H9 (cell line): ENCODE measurements around the gene BAG1. TPM values are rescaled to one million over a fixed set of nuclear protein-coding genes. Genes with fewer than 3 reads are reported as not detected.

ENCODE experiments used
- DNase-seq: peaks from one replicate; pipeline ENCODE4 v3.0.0-alpha.2; 2017
- H2AFZ ChIP-seq: one replicate; pipeline ENCODE4 v1.6.1; 2013; ENCODE audit warnings: mild to moderate bottlenecking, low read length, control low read depth, moderate library complexity
- H2AK5ac ChIP-seq: 2 replicates; pipeline ENCODE4 v1.6.1; 2013; ENCODE audit warnings: low read length, control low read depth, mixed read lengths; ENCODE audit not compliant: insufficient read length
- H2BK120ac ChIP-seq: one replicate; pipeline ENCODE4 v1.6.1; 2013; ENCODE audit warnings: low read depth, mild to moderate bottlenecking, low read length, control low read depth, inconsistent platforms; ENCODE audit not compliant: poor library complexity, severe bottlenecking
- H2BK12ac ChIP-seq: 2 replicates; pipeline ENCODE4 v1.6.1; 2013; ENCODE audit warnings: low read length, control low read depth, mixed read lengths, low read depth; ENCODE audit not compliant: insufficient read length
- H2BK15ac ChIP-seq: 2 replicates; pipeline ENCODE4 v1.6.1; 2013; ENCODE audit warnings: low read depth, low read length, control low read depth
- H2BK20ac ChIP-seq: one replicate; pipeline ENCODE4 v1.6.1; 2013; ENCODE audit warnings: low read depth, mild to moderate bottlenecking, low read length, control low read depth, inconsistent platforms; ENCODE audit not compliant: poor library complexity, severe bottlenecking
- H2BK5ac ChIP-seq: 2 replicates; pipeline ENCODE4 v1.6.1; 2013; ENCODE audit warnings: low read length, control low read depth, mixed read lengths; ENCODE audit not compliant: insufficient read length
- H3K14ac ChIP-seq: 2 replicates; pipeline ENCODE4 v1.6.1; 2013; ENCODE audit warnings: low read length, control low read depth; ENCODE audit not compliant: insufficient read depth
- H3K18ac ChIP-seq: 2 replicates; pipeline ENCODE4 v1.6.1; 2013; ENCODE audit warnings: low read depth, mild to moderate bottlenecking, mixed read lengths, low read length, control low read depth; ENCODE audit not compliant: insufficient read length
- H3K23ac ChIP-seq: 2 replicates; pipeline ENCODE4 v1.6.1; 2013; ENCODE audit warnings: low read length, control low read depth, mixed read lengths, low read depth; ENCODE audit not compliant: insufficient read length
- H3K23me2 ChIP-seq: 2 replicates; pipeline ENCODE4 v1.6.1; 2013; ENCODE audit warnings: low read depth, mild to moderate bottlenecking, mixed read lengths, low read length, control low read depth; ENCODE audit not compliant: insufficient read length, poor library complexity, severe bottlenecking
- H3K27ac ChIP-seq: 2 replicates; pipeline ENCODE4 v1.5.1; 2013; ENCODE audit warnings: low read length, control low read depth, mixed read lengths, low read depth; ENCODE audit not compliant: insufficient read length
- H3K27me3 ChIP-seq: 2 replicates; pipeline ENCODE4 v1.6.1; 2013; ENCODE audit warnings: low read length, control low read depth, inconsistent platforms; ENCODE audit not compliant: insufficient read depth
- H3K4ac ChIP-seq: 2 replicates; pipeline ENCODE4 v1.6.1; 2013; ENCODE audit warnings: low read depth, mild to moderate bottlenecking, control low read depth, inconsistent platforms, low read length, moderate library complexity
- H3K4me1 ChIP-seq: 2 replicates; pipeline ENCODE4 v1.6.1; 2013; ENCODE audit warnings: low read length, control low read depth, inconsistent platforms; ENCODE audit not compliant: insufficient read depth
- H3K4me2 ChIP-seq: 2 replicates; pipeline ENCODE4 v1.6.1; 2013; ENCODE audit warnings: low read length, control low read depth, mixed read lengths; ENCODE audit not compliant: insufficient read length, insufficient read depth
- H3K56ac ChIP-seq: 2 replicates; pipeline ENCODE4 v1.6.1; 2013; ENCODE audit warnings: low read depth, mild to moderate bottlenecking, mixed read lengths, low read length, control low read depth; ENCODE audit not compliant: insufficient read length
- H3K79me1 ChIP-seq: 2 replicates; pipeline ENCODE4 v1.6.1; 2013; ENCODE audit warnings: low read depth, mild to moderate bottlenecking, moderate library complexity, low read length, control low read depth, inconsistent platforms; ENCODE audit not compliant: insufficient read depth, poor library complexity, severe bottlenecking
- H3K79me2 ChIP-seq: 2 replicates; pipeline ENCODE4 v1.6.1; 2013; ENCODE audit warnings: low read length, control low read depth, inconsistent platforms; ENCODE audit not compliant: insufficient read depth
- H3K9ac ChIP-seq: 2 replicates; pipeline ENCODE4 v1.6.1; 2013; ENCODE audit warnings: low read length, control low read depth, mixed read lengths; ENCODE audit not compliant: insufficient read length; ENCODE audit errors: extremely low read depth
- H3K9me3 ChIP-seq: one replicate; pipeline ENCODE4 v1.6.1; 2013; ENCODE audit warnings: low read depth, low read length, inconsistent platforms; ENCODE audit not compliant: control insufficient read depth
- H3T11ph ChIP-seq: one replicate; pipeline ENCODE4 v1.6.1; 2013; ENCODE audit warnings: mild to moderate bottlenecking, low read length, control low read depth, inconsistent platforms
- H4K20me1 ChIP-seq: one replicate; pipeline ENCODE4 v1.6.1; 2013; ENCODE audit not compliant: control insufficient read depth, insufficient read length, insufficient read depth
- H4K5ac ChIP-seq: 2 replicates; pipeline ENCODE4 v1.6.1; 2013; ENCODE audit warnings: low read depth, mild to moderate bottlenecking, mixed read lengths, low read length, control low read depth; ENCODE audit not compliant: insufficient read length
- H4K8ac ChIP-seq: replicated peaks from 2 replicates; pipeline ENCODE4 v1.6.1; 2013; ENCODE audit warnings: low read length, control low read depth, mixed read lengths, low read depth; ENCODE audit not compliant: insufficient read length
- H4K91ac ChIP-seq: 2 replicates; pipeline ENCODE4 v1.6.1; 2013; ENCODE audit warnings: low read depth, mild to moderate bottlenecking, moderate library complexity, mixed read lengths, low read length, control low read depth; ENCODE audit not compliant: insufficient read length
- H3K27ac Mint-ChIP-seq, 3 experiments: 2 replicates in 2 of 3; 3 replicates in 1 of 3; pipeline ENCODE4 v1.8.0; 2020 to 2021; ENCODE audit warnings: mixed read lengths in 3 of 3, mild to moderate bottlenecking in 1 of 3, moderate library complexity in 1 of 3
- H3K27me3 Mint-ChIP-seq: 2 replicates; pipeline ENCODE4 v1.8.0; 2021; ENCODE audit warnings: low read depth, mild to moderate bottlenecking, moderate library complexity, mixed read lengths
- H3K36me3 Mint-ChIP-seq, 3 experiments: 2 replicates in 2 of 3; 3 replicates in 1 of 3; pipeline ENCODE4 v1.8.0; 2020 to 2021; ENCODE audit warnings: low read depth in 3 of 3, mixed read lengths in 3 of 3; ENCODE audit not compliant: insufficient read depth in 1 of 3
- H3K4me1 Mint-ChIP-seq, 2 experiments: 2 replicates each; pipeline ENCODE4 v1.8.0; 2020; ENCODE audit warnings: mixed read lengths in 2 of 2
- H3K4me3 Mint-ChIP-seq, 2 experiments: 2 replicates in 1 of 2; 3 replicates in 1 of 2; pipeline ENCODE4 v1.8.0; 2020 to 2021; ENCODE audit warnings: mild to moderate bottlenecking in 2 of 2, mixed read lengths in 2 of 2, moderate library complexity in 1 of 2
- H3K9me3 Mint-ChIP-seq, 2 experiments: 2 replicates in 1 of 2; 3 replicates in 1 of 2; pipeline ENCODE4 v1.8.0; 2020; ENCODE audit warnings: mild to moderate bottlenecking in 2 of 2, mixed read lengths in 2 of 2, moderate library complexity in 1 of 2
- whole genome bisulfite sequencing: extraction: QIAGEN DNeasy Blood & Tissue Kit; methylation state at CpG from one replicate; pipeline ENCODE4 v1.1.7; 2013; ENCODE audit warnings: missing lambda C conversion rate, low lambda C conversion rate, mixed read lengths; ENCODE audit not compliant: insufficient read length; ENCODE audit errors: extremely low coverage; 5-methylcytosine and 5-hydroxymethylcytosine counted together
- total RNA-seq: library from RNA; stranded (reverse); gene quantifications from 2 replicates; pipeline ENCODE4 v1.2.1, GENCODE V29; 2021
- TF ChIP-seq, protein P1 (sequence below): fragments of 200-600 bp; sonication (generic); conservative IDR thresholded peaks from 3 replicates; pipeline ENCODE4 v1.8.0; 2021; ENCODE audit warnings: antibody characterized with exemption, mild to moderate bottlenecking

The BAG1 gene
- total RNA-seq, 1 experiment from 2014 or later: 66.4 TPM

DNA sequence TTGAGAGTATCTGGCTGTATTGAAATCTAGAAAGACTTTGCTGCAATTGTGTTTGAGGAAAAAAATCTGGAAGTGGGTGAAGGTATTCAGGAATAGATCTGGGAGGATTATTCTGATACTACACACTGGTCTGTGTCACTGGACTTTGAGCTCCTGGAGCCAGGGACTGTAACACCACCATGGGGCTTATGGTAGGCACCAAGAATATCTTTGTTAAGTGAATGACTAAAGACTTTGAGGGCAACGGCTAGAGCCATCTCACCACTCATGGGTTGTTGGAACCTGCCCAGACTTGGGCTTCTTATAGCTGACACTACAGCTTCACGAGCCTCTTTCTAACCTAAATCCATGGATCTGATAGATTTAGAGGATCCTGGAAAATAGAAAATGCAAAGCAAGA lies 36.0 kb upstream of the BAG1 start:
- Histone ChIP-seq H3T11ph (no peak overlapping the region), H2AFZ (no peak overlapping the region), H2BK5ac (no peak overlapping the region), H4K8ac (no peak overlapping the region), H3K27ac (no peak overlapping the region), H3K4ac (no peak overlapping the region), H3K56ac (no peak overlapping the region), H3K23ac (no peak overlapping the region), H4K20me1 (no peaks in the 10 kb centered on the region), H3K4me2 (no peak overlapping the region), H3K14ac (no peak overlapping the region), H3K9ac (no peak overlapping the region), H3K79me2 (peaks cover 1% of the 10 kb centered on the region; the same call in 1 of the 2 replicates), H3K79me1 (peaks cover 3% of the 10 kb centered on the region), H4K5ac (no peak overlapping the region), H3K23me2 (no peaks in the 10 kb centered on the region), H2BK120ac (no peak overlapping the region), H3K27me3 (no peaks in the 10 kb centered on the region), H3K18ac (no peak overlapping the region), H3K4me1 (no peaks in the 10 kb centered on the region), H2BK12ac (no peak overlapping the region), H2BK20ac (no peak overlapping the region), H4K91ac (no peak overlapping the region), H2AK5ac (no peak overlapping the region), H2BK15ac (no peak overlapping the region), H3K9me3 (no peaks in the 10 kb centered on the region)
- no peak for DNase-seq
- Mint-ChIP-seq H3K4me3 (no peak overlapping the region), H3K9me3 (no peaks in the 10 kb centered on the region), H3K4me1 (no peaks in the 10 kb centered on the region), H3K36me3 (peaks cover 32 to 68% (median 53%) of the 10 kb centered on the region in 3 experiments; a peak in 6 of 7 replicates), H3K27ac (no peak overlapping the region), H3K27me3 (no peaks in the 10 kb centered on the region)
- WGBS: no CpG with 5 or more reads among the region's 2 CpGs
- TF ChIP-seq, protein P1, sequence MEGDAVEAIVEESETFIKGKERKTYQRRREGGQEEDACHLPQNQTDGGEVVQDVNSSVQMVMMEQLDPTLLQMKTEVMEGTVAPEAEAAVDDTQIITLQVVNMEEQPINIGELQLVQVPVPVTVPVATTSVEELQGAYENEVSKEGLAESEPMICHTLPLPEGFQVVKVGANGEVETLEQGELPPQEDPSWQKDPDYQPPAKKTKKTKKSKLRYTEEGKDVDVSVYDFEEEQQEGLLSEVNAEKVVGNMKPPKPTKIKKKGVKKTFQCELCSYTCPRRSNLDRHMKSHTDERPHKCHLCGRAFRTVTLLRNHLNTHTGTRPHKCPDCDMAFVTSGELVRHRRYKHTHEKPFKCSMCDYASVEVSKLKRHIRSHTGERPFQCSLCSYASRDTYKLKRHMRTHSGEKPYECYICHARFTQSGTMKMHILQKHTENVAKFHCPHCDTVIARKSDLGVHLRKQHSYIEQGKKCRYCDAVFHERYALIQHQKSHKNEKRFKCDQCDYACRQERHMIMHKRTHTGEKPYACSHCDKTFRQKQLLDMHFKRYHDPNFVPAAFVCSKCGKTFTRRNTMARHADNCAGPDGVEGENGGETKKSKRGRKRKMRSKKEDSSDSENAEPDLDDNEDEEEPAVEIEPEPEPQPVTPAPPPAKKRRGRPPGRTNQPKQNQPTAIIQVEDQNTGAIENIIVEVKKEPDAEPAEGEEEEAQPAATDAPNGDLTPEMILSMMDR: no peak
